Neutrophil (primary cell): ENCODE data around the gene BRCA2.

Experiments
- H3K27ac ChIP-seq: fragments of 200-600 bp; sonication (generic); 2 replicates; pipeline ENCODE4 v1.5.1; 2016; ENCODE audit warnings: mild to moderate bottlenecking, moderate library complexity
- H3K27me3 ChIP-seq: fragments of 200-600 bp; sonication (generic); 2 replicates; pipeline ENCODE4 v1.6.0; 2016; ENCODE audit warnings: mild to moderate bottlenecking
- H3K36me3 ChIP-seq: fragments of 200-600 bp; sonication (generic); 2 replicates; pipeline ENCODE4 v1.5.1; 2017
- H3K4me1 ChIP-seq, 2 experiments: fragments of 200-600 bp in 1 of 2; sonication (generic) in 1 of 2; 1 replicate in 1 of 2; 2 replicates in 1 of 2; pipeline versions ENCODE4 v1.5.1 to v1.6.1; 2013 to 2016; ENCODE audit warnings: low read depth in 1 of 2, low read length in 1 of 2, mild to moderate bottlenecking in 1 of 2, moderate library complexity in 1 of 2; ENCODE audit not compliant: control insufficient read depth in 1 of 2, insufficient read depth in 1 of 2
- H3K4me3 ChIP-seq, 2 experiments: fragments of 200-600 bp in 1 of 2; sonication (generic) in 1 of 2; 1 replicate in 1 of 2; 2 replicates in 1 of 2; pipeline ENCODE4 v1.5.1; 2013 to 2016; ENCODE audit warnings: low read depth in 1 of 2, low read length in 1 of 2, mild to moderate bottlenecking in 1 of 2, moderate library complexity in 1 of 2
- H3K9me3 ChIP-seq: fragments of 200-600 bp; sonication (generic); 2 replicates; pipeline ENCODE4 v1.5.1; 2016
- TF ChIP-seq, protein P1 (sequence below): fragments of 200-600 bp; sonication (generic); IDR thresholded peaks from 2 replicates; pipeline ENCODE4 v1.5.1; 2016; ENCODE audit warnings: antibody characterized with exemption

The BRCA2 gene

DNA sequence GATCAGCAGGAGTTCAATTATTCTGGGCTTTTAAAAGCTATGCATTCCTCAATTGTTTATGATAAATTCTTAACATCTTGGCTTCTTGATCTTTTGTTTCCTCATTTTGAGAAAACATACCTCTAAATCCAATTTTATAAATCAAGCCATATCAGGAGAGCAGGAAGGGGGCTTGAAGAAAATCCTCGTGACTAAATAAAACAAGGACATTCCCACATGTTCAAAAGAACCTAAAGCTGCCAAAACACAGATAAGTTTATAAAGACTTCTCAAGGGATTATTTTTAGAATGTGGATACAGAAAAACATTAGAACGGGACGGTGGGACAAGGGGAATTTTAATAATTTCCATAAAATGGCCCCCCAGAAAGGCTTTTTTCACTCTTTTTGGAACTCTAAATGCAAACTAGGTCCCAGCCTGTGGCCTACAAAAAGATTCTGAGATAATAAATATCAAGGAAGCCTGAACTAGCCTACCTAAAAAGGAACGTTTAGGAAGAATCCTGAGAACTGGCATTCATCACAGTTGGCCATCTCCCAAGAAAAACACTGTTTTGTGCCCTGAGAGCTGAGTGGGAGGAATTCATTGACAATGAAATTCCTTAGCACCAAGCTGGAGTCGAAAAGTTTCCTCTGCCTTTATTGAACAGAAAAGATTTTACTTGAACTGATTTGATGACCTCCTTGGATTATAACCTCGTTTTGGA lies 30.2 kb upstream of the BRCA2 start:
- no peaks in the 10 kb centered on the region for H3K27me3 ChIP-seq
- peaks cover 79% of the 10 kb centered on the region for H3K36me3 ChIP-seq
- TF ChIP-seq, protein P1, sequence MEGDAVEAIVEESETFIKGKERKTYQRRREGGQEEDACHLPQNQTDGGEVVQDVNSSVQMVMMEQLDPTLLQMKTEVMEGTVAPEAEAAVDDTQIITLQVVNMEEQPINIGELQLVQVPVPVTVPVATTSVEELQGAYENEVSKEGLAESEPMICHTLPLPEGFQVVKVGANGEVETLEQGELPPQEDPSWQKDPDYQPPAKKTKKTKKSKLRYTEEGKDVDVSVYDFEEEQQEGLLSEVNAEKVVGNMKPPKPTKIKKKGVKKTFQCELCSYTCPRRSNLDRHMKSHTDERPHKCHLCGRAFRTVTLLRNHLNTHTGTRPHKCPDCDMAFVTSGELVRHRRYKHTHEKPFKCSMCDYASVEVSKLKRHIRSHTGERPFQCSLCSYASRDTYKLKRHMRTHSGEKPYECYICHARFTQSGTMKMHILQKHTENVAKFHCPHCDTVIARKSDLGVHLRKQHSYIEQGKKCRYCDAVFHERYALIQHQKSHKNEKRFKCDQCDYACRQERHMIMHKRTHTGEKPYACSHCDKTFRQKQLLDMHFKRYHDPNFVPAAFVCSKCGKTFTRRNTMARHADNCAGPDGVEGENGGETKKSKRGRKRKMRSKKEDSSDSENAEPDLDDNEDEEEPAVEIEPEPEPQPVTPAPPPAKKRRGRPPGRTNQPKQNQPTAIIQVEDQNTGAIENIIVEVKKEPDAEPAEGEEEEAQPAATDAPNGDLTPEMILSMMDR, result no peak
- H3K9me3 ChIP-seq, result no peaks in the 10 kb centered on the region
- H3K4me1 ChIP-seq, result no peaks in the 10 kb centered on the region
- no peak overlapping the region for H3K27ac ChIP-seq
- no peak overlapping the region for H3K4me3 ChIP-seq

DNA sequence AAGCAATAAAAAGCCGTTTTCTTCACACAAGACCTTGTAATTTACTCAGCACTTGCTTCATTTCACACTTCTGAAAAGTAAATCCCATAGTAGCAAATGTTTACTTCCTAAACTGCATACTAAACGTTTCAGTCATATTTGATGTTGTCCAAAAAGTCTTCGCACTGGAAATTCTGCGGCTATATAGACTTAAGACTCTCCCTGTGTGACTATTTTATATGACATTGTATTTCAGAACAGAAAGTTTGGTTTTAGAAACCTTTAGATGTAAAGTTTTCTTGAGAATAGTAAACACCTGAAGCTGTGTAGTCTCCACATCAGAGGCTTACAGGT lies 29.7 kb upstream of the BRCA2 start:
- Histone ChIP-seq H3K9me3 (no peaks in the 10 kb centered on the region), H3K27me3 (no peaks in the 10 kb centered on the region), H3K4me1 (no peaks in the 10 kb centered on the region), H3K36me3 (peaks cover 77% of the 10 kb centered on the region), H3K4me3 (no peak overlapping the region), H3K27ac (no peak overlapping the region)
- TF ChIP-seq, protein P1, result no peak

DNA sequence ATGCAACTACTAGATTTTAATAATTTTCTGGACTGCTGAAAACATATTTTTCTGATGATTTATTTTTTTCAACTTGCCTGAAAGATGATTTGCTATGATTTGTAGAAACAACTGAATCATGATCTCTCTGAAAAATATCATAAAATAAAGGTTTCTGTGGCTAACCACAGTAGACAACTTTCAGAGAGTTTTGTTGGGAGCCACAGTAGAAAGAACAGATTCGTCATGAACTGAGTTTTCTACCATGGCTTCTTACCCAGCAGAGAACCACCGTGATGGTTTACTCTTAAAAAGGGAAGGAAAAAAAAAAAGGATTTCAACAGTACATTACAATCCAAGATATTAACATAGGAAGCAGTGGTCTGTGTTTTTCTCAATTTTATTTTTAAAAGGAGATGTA lies 18.1 kb upstream of the BRCA2 start:
- peaks cover 67% of the 10 kb centered on the region for H3K36me3 ChIP-seq
- no peak overlapping the region for H3K4me3 ChIP-seq
- peaks cover 17% of the 10 kb centered on the region for H3K27me3 ChIP-seq
- TF ChIP-seq, protein P1, result no peak
- H3K27ac ChIP-seq, result no peak overlapping the region
- H3K4me1 ChIP-seq, result peaks cover 2 to 6% of the 10 kb centered on the region in 2 experiments
- no peaks in the 10 kb centered on the region for H3K9me3 ChIP-seq

DNA sequence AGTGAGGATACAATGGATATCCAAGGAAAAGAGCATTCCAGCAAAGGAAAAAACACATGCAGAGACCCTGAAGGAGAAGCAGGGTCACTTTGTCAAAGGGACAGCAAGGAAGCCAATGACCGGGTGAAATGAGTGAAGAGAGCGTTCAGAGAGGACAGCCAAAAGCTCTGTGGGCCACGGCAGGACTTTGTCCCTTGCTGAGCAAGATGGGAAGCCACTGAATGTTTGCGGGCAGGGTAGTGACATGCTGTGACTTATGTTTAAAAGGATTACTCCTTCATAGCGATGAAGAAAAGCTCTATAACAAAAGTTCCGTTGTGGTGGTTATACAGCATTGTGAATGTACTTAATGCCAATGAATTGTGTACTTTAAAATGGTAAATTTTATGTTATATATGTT lies 16.6 kb upstream of the BRCA2 start:
- H3K4me1 ChIP-seq, result peaks cover 2 to 6% of the 10 kb centered on the region in 2 experiments
- peaks cover 17% of the 10 kb centered on the region for H3K27me3 ChIP-seq
- H3K4me3 ChIP-seq, result no peak overlapping the region
- H3K36me3 ChIP-seq, result peaks cover 52% of the 10 kb centered on the region
- no peak overlapping the region for H3K27ac ChIP-seq
- no peaks in the 10 kb centered on the region for H3K9me3 ChIP-seq
- TF ChIP-seq, protein P1, result no peak

DNA sequence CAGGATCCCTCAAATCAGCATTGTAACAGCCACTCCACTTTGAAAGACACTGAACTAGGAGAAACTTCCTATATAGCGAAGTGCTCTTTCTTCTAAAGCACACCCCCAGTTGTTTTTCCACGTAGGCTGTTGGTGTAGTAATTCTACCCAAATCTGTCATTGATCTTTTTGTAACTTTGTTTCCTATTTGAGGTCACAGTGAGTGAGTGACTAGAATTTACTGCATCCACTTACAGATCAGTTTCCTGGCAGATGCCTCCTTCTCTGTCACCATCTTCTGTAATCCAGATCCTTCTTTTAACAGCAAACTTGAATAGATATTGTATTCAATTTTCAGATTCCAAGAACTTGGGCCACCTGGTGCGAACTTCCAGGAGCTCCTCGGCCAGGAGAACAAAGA lies 15.4 kb upstream of the BRCA2 start:
- Histone ChIP-seq H3K27ac (no peak overlapping the region), H3K4me3 (no peak overlapping the region), H3K36me3 (peaks cover 40% of the 10 kb centered on the region), H3K9me3 (no peaks in the 10 kb centered on the region), H3K27me3 (peaks cover 17% of the 10 kb centered on the region), H3K4me1 (peaks cover 2 to 6% of the 10 kb centered on the region in 2 experiments)
- TF ChIP-seq, protein P1, result no peak
